ENCODE results near the gene RAVER2. TPM values are rescaled to one million over a fixed set of nuclear protein-coding genes. Genes with fewer than 3 reads are reported as not detected.

RAVER2 gene
- total RNA-seq, 1 experiment from 2014 or later = 12.8 TPM

DNA sequence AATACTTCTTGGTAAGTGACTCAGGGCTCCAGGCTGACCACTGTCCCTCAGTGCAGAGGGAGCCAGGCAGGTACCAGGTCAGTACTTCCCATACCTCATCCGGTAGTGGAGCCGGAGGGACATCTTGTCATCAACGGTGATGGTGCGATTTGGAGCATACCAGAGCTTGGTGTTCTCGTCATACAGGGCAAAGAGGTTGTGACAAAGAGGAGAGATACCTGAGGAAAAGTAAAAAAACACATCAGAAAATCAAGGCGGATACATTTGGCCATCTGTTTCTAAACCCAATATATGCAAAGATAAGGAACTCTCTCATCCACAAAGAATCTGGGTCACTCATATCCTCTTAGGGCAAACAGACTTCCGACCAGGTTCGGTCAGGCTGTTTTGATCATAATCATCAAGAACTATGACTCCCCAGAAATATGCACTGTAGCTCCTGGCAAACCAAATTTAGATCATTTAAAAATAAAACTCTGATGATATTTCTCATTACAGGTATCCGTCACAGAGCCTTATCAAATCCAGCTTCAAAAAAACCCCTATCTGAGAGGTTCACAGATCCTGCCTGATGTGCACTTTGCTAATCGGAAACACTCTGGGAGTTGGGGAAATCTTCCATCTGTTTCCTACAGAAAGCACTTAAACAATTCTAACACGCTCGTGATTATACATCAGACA is 134.2 kb downstream of the RAVER2 start:
- Mint-ChIP-seq H3K4me1 (ENCODE audit: low read depth, unreplicated experiment) (no peaks in the 10 kb centered on the region), H3K27ac (ENCODE audit: unreplicated experiment) (no peak overlapping the region), H3K9me3 (ENCODE audit: low read depth, unreplicated experiment) (no peaks in the 10 kb centered on the region), H3K27me3 (ENCODE audit: unreplicated experiment) (no peaks in the 10 kb centered on the region), H3K4me3 (ENCODE audit: low read depth, unreplicated experiment) (no peak overlapping the region), H3K36me3 (ENCODE audit: insufficient read depth, unreplicated experiment) (peaks cover 32% of the 10 kb centered on the region)
- TF ChIP-seq, protein P1, sequence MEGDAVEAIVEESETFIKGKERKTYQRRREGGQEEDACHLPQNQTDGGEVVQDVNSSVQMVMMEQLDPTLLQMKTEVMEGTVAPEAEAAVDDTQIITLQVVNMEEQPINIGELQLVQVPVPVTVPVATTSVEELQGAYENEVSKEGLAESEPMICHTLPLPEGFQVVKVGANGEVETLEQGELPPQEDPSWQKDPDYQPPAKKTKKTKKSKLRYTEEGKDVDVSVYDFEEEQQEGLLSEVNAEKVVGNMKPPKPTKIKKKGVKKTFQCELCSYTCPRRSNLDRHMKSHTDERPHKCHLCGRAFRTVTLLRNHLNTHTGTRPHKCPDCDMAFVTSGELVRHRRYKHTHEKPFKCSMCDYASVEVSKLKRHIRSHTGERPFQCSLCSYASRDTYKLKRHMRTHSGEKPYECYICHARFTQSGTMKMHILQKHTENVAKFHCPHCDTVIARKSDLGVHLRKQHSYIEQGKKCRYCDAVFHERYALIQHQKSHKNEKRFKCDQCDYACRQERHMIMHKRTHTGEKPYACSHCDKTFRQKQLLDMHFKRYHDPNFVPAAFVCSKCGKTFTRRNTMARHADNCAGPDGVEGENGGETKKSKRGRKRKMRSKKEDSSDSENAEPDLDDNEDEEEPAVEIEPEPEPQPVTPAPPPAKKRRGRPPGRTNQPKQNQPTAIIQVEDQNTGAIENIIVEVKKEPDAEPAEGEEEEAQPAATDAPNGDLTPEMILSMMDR (IDR thresholded peaks at IDR 0.05; ENCODE audit: unreplicated experiment) = no peak
- no peak for DNase-seq
- intact Hi-C loops (cut with micrococcal nuclease; ENCODE audit: unreplicated experiment) = no loop called here
- CTCF ChIA-PET = no interaction called here
- BruUV-seq (replicated peaks) = no TSS peak

DNA sequence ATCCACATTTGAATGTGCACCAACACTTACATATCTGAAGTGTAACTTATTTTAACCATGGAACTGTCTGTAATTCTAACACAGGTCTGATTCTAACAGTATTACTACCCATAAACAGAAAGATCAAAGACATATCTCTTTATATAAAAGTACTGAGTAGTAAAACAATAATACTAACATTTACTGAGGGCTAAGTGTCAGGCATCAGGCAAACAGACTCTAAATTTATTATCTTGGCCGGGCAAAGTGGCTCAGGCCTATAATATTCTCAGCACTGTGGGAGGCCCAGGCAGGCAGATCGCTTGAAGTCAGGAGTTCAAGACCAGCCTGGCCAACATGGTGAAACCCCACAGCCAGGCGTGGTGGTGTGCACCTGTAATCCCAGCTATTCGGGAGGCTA is 135.6 kb downstream of the RAVER2 start:
- no peak overlapping the region for H3K27ac Mint-ChIP-seq (ENCODE audit: unreplicated experiment)
- no peak overlapping the region for H3K4me3 Mint-ChIP-seq (ENCODE audit: low read depth, unreplicated experiment)
- intact Hi-C loops (cut with micrococcal nuclease; ENCODE audit: unreplicated experiment) = no loop called here
- no peaks in the 10 kb centered on the region for H3K27me3 Mint-ChIP-seq (ENCODE audit: unreplicated experiment)
- H3K9me3 Mint-ChIP-seq (ENCODE audit: low read depth, unreplicated experiment) = no peaks in the 10 kb centered on the region
- H3K36me3 Mint-ChIP-seq (ENCODE audit: insufficient read depth, unreplicated experiment) = peaks cover 27% of the 10 kb centered on the region
- TF ChIP-seq, protein P1 (IDR thresholded peaks at IDR 0.05; ENCODE audit: unreplicated experiment) = no peak
- no TSS peak for BruUV-seq (replicated peaks)
- H3K4me1 Mint-ChIP-seq (ENCODE audit: low read depth, unreplicated experiment) = peaks cover 9% of the 10 kb centered on the region
- DNase-seq = no peak
- CTCF ChIA-PET = no interaction called here

DNA sequence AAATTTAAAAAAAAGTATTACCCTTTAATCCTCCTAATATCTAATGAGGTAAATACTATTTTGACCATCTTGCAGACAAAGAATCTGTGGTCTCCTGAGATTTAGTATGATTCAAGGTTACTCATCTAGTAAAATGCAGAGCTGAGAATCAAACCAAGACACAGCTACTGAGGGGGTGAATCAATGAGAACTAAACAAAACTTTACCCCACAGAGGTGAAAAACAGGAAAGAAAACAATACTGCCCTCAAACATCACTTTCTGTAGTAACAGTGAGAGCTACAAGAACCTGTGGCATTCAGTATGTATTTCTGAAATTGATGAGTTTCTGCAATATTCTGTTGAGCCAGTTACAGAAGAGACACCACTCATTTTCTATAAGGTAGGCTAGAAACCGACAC is 136.4 kb downstream of the RAVER2 start:
- TF ChIP-seq, protein P1 (IDR thresholded peaks at IDR 0.05; ENCODE audit: unreplicated experiment) = no peak
- intact Hi-C loops (cut with micrococcal nuclease; ENCODE audit: unreplicated experiment) = no loop called here
- H3K4me1 Mint-ChIP-seq (ENCODE audit: low read depth, unreplicated experiment) = peaks cover 10% of the 10 kb centered on the region
- no TSS peak for BruUV-seq (replicated peaks)
- no peaks in the 10 kb centered on the region for H3K9me3 Mint-ChIP-seq (ENCODE audit: low read depth, unreplicated experiment)
- no peak overlapping the region for H3K4me3 Mint-ChIP-seq (ENCODE audit: low read depth, unreplicated experiment)
- no peak overlapping the region for H3K27ac Mint-ChIP-seq (ENCODE audit: unreplicated experiment)
- CTCF ChIA-PET = no interaction called here
- H3K27me3 Mint-ChIP-seq (ENCODE audit: unreplicated experiment) = no peaks in the 10 kb centered on the region
- H3K36me3 Mint-ChIP-seq (ENCODE audit: insufficient read depth, unreplicated experiment) = peaks cover 21% of the 10 kb centered on the region
- no peak for DNase-seq

Other genes with a start within 250 kb of the RAVER2 start
- gene JAK1, start 221.5 kb downstream of the RAVER2 start, total RNA-seq (2022) = 107 and 130 TPM in 2 replicates

All from Calu3 (cell line).